Measurements from ENCODE around the gene CFAP157. TPM values are rescaled to one million over a fixed set of nuclear protein-coding genes. Genes with fewer than 3 reads are reported as not detected.
A peak's percentile ranks its signal among the peaks of the same experiment; 100 is the strongest.

CFAP157 gene
- total and polyA plus RNA-seq, 2 of the 13 experiments (the other 11 are each of a cell fraction or from before 2014, with no cell fraction given) = 0.07 TPM; not detected in 1

DNA sequence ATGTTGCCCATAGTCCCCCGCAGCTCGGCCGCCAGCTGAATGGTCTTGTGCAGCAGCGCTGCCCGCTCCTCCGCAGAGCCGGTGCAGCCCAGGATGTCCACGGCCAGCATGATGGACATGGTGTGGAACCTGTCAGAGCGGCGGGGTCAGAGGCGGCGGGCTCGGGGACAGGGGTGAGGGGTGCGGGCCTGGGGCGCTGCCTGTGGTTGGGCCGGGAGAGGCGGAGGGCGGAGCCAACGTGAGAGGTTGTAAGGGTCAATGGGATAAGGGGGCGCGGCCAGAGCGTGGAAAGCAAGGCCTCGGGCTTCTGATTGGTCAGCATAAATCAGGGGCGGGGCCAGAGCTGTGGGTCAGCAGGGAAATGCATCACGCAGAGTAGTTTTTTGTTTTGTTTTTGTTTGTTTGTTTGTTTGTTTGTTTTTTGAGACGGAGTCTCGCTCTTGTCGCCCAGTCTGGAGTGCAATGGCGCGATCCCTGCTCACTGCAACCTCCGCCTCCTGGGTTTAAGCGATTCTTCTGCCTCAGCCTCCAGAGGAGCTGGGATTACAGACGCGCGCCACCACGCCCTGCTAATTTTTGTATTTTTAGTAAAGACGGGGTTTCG lies 35.1 kb downstream of the CFAP157 start:
- Histone ChIP-seq H4K20me1 (ENCODE audit: insufficient read depth, low read length) (no peaks in the 10 kb centered on the region), H3K4me2 (ENCODE audit: low read depth, low read length) (peak overlapping the region; percentile 21; the same call in 1 of the 2 replicates), H3K4me3 (replicated peaks in 1 of 3; ENCODE audit: insufficient read depth in 1 of 3, low read depth in 2 of 3, low read length in 3 of 3) (peak overlapping the region in 1 of 3 experiments; percentile 32; a peak in 1 of 6 replicates), H3K79me2 (ENCODE audit: insufficient read depth, low read length) (no peaks in the 10 kb centered on the region), H3K27ac (ENCODE audit: extremely low read length, insufficient read depth, low read length) (no peak overlapping the region), H3K4me1 (ENCODE audit: insufficient read depth, low read length) (peaks cover 22% of the 10 kb centered on the region), H3K9ac (ENCODE audit: insufficient read depth, low read depth, low read length) (no peak overlapping the region), H3K9me3 (ENCODE audit: low read length) (no peaks in the 10 kb centered on the region), H3K36me3 (replicated peaks in 1 of 2; ENCODE audit: control insufficient read depth in 1 of 2, insufficient read depth in 2 of 2, low read length in 2 of 2) (no peaks in the 10 kb centered on the region), H3K27me3 (ENCODE audit: control insufficient read depth in 1 of 2, insufficient read depth in 2 of 2, low read length in 2 of 2) (peaks cover 5 to 50% of the 10 kb centered on the region in 2 experiments; a peak in 4 of 5 replicates), H2AFZ (ENCODE audit: low read length) (no peak overlapping the region)
- BruUV-seq (replicated peaks) = no TSS peak
- DNase-seq (ENCODE audit: low spot score) = peak; percentile 37
- ChIA-PET CTCF (ENCODE audit: low intra/inter-chr PET ratio, low total read pairs) (no interaction called here), POLR2A (no interaction called here)
- no peak for FAIRE-seq
- intact Hi-C loops (cut with micrococcal nuclease; ENCODE audit: unreplicated experiment) (loop anchor here (2.0 kb wide), 1 partner anchor 43 kb away; no protein-coding TSS in a partner anchor), in situ Hi-C loops (cut with HindIII; ENCODE audit: extremely low pct_ligation_motif_present, low pct_unique_long_range_greater_than_20kb) (no loop called here)
- WGBS (ENCODE audit: low lambda C conversion rate) = 48% methylated on average over 38 of the region's 38 CpGs
- TF ChIP-seq LBX2 (CRISPR knock-in tag; IDR thresholded peaks at IDR 0.05; ENCODE audit: borderline replicate concordance) (no peak), NFYB (CRISPR knock-in tag; IDR thresholded peaks at IDR 0.05) (peak; percentile 74), MAFF (IDR thresholded peaks at IDR 0.05; ENCODE audit: low read depth, low read length) (peak; percentile 19; the same call in 1 of the 2 replicates), ZNF780A (CRISPR knock-in tag; IDR thresholded peaks at IDR 0.05) (no peak), ZNF280B (CRISPR knock-in tag; IDR thresholded peaks at IDR 0.05; ENCODE audit: borderline replicate concordance) (no peak), ZSCAN25 (CRISPR knock-in tag; IDR thresholded peaks at IDR 0.05) (peak; percentile 63), HIVEP1 (CRISPR knock-in tag; IDR thresholded peaks at IDR 0.05) (no peak), PBX2 (CRISPR knock-in tag; IDR thresholded peaks at IDR 0.05) (peak; percentile 70), TOE1 (CRISPR knock-in tag; IDR thresholded peaks at IDR 0.05) (no peak), MAFK (conservative IDR thresholded peaks at IDR 0.05 in 1 of 2, IDR thresholded peaks at IDR 0.05 in 1 of 2; ENCODE audit: low read length in 2 of 2) (peak; percentile 54 to 57; a peak in 3 of 4 replicates), KAT7 (CRISPR knock-in tag; IDR thresholded peaks at IDR 0.05; ENCODE audit: borderline replicate concordance) (no peak), HNRNPLL (IDR thresholded peaks at IDR 0.05; ENCODE audit: low read depth, low read length, poor library complexity, severe bottlenecking) (peak; percentile 30)
- TF ChIP-seq, protein P1, sequence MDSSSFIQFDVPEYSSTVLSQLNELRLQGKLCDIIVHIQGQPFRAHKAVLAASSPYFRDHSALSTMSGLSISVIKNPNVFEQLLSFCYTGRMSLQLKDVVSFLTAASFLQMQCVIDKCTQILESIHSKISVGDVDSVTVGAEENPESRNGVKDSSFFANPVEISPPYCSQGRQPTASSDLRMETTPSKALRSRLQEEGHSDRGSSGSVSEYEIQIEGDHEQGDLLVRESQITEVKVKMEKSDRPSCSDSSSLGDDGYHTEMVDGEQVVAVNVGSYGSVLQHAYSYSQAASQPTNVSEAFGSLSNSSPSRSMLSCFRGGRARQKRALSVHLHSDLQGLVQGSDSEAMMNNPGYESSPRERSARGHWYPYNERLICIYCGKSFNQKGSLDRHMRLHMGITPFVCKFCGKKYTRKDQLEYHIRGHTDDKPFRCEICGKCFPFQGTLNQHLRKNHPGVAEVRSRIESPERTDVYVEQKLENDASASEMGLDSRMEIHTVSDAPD (CRISPR knock-in tag; IDR thresholded peaks at IDR 0.05) = no peak
- ATAC-seq = peak; percentile 59
